Endodermal cell (in vitro differentiated cells): ENCODE measurements around the gene SLC52A3. TPM values are rescaled to one million over a fixed set of nuclear protein-coding genes. Genes with fewer than 3 reads are reported as not detected.

ENCODE experiments used
- DNase-seq: peaks from one replicate; pipeline ENCODE4 v3.0.0-alpha.2; 2017
- H3K27ac ChIP-seq: 2 replicates; pipeline ENCODE4 v1.5.1; 2013; ENCODE audit warnings: mild to moderate bottlenecking, low read depth, low read length, moderate library complexity
- H3K27me3 ChIP-seq: 2 replicates; pipeline ENCODE4 v1.6.1; 2013; ENCODE audit warnings: mild to moderate bottlenecking, low read length, moderate library complexity; ENCODE audit not compliant: insufficient read depth, control insufficient read depth, poor library complexity, severe bottlenecking
- H3K36me3 ChIP-seq: 2 replicates; pipeline ENCODE4 v1.7.0; 2013; ENCODE audit warnings: mild to moderate bottlenecking, low read length, moderate library complexity; ENCODE audit not compliant: control insufficient read depth, insufficient read depth
- H3K4me1 ChIP-seq: one replicate; pipeline ENCODE4 v1.7.0; 2013; ENCODE audit warnings: low read length; ENCODE audit not compliant: control insufficient read depth, insufficient read depth
- H3K4me3 ChIP-seq: 2 replicates; pipeline ENCODE4 v1.5.1; 2013; ENCODE audit warnings: mild to moderate bottlenecking, low read length, moderate library complexity
- H3K9ac ChIP-seq: 2 replicates; pipeline ENCODE4 v1.6.1; 2013; ENCODE audit warnings: mild to moderate bottlenecking, low read length, moderate library complexity; ENCODE audit not compliant: poor library complexity, severe bottlenecking; ENCODE audit errors: extremely low read depth
- H3K9me3 ChIP-seq: 2 replicates; pipeline ENCODE4 v1.6.1; 2013; ENCODE audit warnings: mild to moderate bottlenecking, low read length, moderate library complexity; ENCODE audit not compliant: control insufficient read depth
- H3K27ac Mint-ChIP-seq: 2 replicates; pipeline ENCODE4 v1.8.0; 2020; ENCODE audit warnings: mixed read lengths
- H3K27me3 Mint-ChIP-seq: 2 replicates; pipeline ENCODE4 v1.8.0; 2021; ENCODE audit warnings: mild to moderate bottlenecking, mixed read lengths; ENCODE audit not compliant: insufficient read depth
- H3K36me3 Mint-ChIP-seq: 2 replicates; pipeline ENCODE4 v1.8.0; 2020; ENCODE audit warnings: low read depth, mixed read lengths
- H3K4me1 Mint-ChIP-seq: 2 replicates; pipeline ENCODE4 v1.8.0; 2020; ENCODE audit warnings: mixed read lengths
- H3K4me3 Mint-ChIP-seq: 2 replicates; pipeline ENCODE4 v1.8.0; 2020; ENCODE audit warnings: mild to moderate bottlenecking, moderate library complexity, mixed read lengths
- H3K9me3 Mint-ChIP-seq: 2 replicates; pipeline ENCODE4 v1.8.0; 2020; ENCODE audit warnings: mild to moderate bottlenecking, mixed read lengths
- WGBS, 2 experiments: methylation state at CpG; one replicate each; pipeline versions ENCODE4 v1.1.5 to v1.1.7; 2013; ENCODE audit warnings: missing lambda C conversion rate in 2 of 2, mixed read lengths in 1 of 2; ENCODE audit not compliant: insufficient coverage in 1 of 2, insufficient read length in 1 of 2; 5-methylcytosine and 5-hydroxymethylcytosine counted together
- total RNA-seq, 2 donors: library from RNA; stranded (reverse); fragmentation: NEBNext Ultra II Directional in 1 of 2; extraction: Animal tissue kit (Norgen Biotek cat#: 25700) in 1 of 2; gene quantifications; 2 replicates in 1 of 2; 3 replicates in 1 of 2; pipeline ENCODE4 v1.2.1, GENCODE V29; 2021
- TF ChIP-seq, protein P1 (sequence below): fragments of 200-600 bp; sonication (generic); conservative IDR thresholded peaks from 2 replicates; pipeline ENCODE4 v1.5.0; 2021; ENCODE audit warnings: antibody characterized with exemption, mild to moderate bottlenecking

SLC52A3 gene
- total RNA-seq, 2 donors from 2014 or later: 3.1 to 5.7 TPM

DNA sequence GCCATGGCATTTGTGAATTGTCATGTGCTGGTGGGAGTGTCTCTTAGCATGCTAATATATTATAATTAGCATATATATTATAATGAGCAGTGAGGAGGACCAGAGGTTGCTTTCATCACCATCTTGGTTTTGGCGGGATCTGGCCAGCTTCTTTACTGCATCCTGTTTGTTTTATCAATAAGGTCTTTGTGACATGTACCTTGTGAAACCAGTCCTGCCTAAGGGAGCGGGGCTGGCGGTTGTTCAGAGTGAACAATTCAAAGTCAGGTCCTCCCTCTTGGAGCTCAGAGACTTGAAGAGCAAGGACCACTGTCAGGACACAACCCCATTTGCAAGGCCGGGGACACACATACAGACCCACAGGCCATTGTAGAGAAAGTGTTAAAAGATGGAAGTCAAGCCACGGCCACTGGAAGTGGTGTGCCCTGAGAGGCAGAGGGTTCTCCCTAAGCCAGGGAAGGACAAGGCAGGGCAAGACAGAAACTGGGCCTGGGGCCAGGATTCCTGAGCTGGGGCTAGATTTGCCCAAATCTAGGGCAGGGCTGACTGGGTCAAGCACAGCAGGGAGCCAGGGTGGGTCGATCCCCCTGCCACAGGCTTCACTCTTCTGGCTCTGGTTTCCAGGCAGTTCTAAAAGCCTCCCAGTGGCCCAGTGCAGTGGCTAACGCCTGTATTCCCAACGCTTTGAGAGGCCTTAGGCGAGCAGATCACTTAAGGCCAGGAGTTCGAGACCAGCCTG lies 14.2 kb downstream of the SLC52A3 start:
- DNase-seq: no peak
- H3K9ac ChIP-seq: no peak overlapping the region
- H3K9me3 ChIP-seq: peaks cover 4% of the 10 kb centered on the region
- Mint-ChIP-seq H3K4me1 (no peaks in the 10 kb centered on the region), H3K9me3 (no peaks in the 10 kb centered on the region), H3K27ac (no peak overlapping the region), H3K4me3 (no peak overlapping the region), H3K27me3 (peaks cover 14% of the 10 kb centered on the region), H3K36me3 (no peaks in the 10 kb centered on the region)
- H3K27me3 ChIP-seq: peaks cover 7% of the 10 kb centered on the region
- WGBS, 2 experiments: 86 to 89% methylated on average over 8 to 10 of the region's 10 CpGs
- H3K4me3 ChIP-seq: no peak overlapping the region
- no peaks in the 10 kb centered on the region for H3K4me1 ChIP-seq
- H3K27ac ChIP-seq: no peak overlapping the region
- TF ChIP-seq, protein P1, sequence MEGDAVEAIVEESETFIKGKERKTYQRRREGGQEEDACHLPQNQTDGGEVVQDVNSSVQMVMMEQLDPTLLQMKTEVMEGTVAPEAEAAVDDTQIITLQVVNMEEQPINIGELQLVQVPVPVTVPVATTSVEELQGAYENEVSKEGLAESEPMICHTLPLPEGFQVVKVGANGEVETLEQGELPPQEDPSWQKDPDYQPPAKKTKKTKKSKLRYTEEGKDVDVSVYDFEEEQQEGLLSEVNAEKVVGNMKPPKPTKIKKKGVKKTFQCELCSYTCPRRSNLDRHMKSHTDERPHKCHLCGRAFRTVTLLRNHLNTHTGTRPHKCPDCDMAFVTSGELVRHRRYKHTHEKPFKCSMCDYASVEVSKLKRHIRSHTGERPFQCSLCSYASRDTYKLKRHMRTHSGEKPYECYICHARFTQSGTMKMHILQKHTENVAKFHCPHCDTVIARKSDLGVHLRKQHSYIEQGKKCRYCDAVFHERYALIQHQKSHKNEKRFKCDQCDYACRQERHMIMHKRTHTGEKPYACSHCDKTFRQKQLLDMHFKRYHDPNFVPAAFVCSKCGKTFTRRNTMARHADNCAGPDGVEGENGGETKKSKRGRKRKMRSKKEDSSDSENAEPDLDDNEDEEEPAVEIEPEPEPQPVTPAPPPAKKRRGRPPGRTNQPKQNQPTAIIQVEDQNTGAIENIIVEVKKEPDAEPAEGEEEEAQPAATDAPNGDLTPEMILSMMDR: no peak
- H3K36me3 ChIP-seq: no peaks in the 10 kb centered on the region

DNA sequence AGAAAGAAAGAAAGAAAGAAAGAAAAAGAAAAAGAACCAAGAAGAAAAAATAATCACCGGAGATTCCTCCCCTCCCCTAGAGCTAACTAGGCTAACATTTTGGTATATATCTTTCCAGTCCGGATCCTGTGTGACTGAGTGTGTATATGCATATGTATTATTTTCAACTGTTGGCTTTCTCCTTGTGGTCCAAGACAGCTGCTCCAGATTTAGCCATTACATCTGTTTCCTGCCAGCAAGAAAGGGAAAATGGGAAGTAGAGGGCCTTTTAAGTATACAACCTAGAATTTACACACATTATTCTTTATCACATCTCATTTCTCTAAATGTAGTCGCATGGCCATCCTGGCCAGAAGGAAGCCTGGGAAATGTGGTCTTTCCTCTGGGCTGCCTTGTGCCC lies 15.2 kb downstream of the SLC52A3 start:
- no peak overlapping the region for H3K9ac ChIP-seq
- Mint-ChIP-seq H3K4me1 (no peaks in the 10 kb centered on the region), H3K27ac (no peak overlapping the region), H3K27me3 (peaks cover 5% of the 10 kb centered on the region), H3K9me3 (no peaks in the 10 kb centered on the region), H3K36me3 (no peaks in the 10 kb centered on the region), H3K4me3 (no peak overlapping the region)
- H3K27me3 ChIP-seq: peaks cover 7% of the 10 kb centered on the region
- H3K4me3 ChIP-seq: no peak overlapping the region
- peaks cover 4% of the 10 kb centered on the region for H3K9me3 ChIP-seq
- TF ChIP-seq, protein P1: no peak
- no peak overlapping the region for H3K27ac ChIP-seq
- H3K36me3 ChIP-seq: no peaks in the 10 kb centered on the region
- no peak for DNase-seq
- no peaks in the 10 kb centered on the region for H3K4me1 ChIP-seq
- 100% methylated on average over 1 to 2 of the region's 3 CpGs for WGBS, 2 experiments

DNA sequence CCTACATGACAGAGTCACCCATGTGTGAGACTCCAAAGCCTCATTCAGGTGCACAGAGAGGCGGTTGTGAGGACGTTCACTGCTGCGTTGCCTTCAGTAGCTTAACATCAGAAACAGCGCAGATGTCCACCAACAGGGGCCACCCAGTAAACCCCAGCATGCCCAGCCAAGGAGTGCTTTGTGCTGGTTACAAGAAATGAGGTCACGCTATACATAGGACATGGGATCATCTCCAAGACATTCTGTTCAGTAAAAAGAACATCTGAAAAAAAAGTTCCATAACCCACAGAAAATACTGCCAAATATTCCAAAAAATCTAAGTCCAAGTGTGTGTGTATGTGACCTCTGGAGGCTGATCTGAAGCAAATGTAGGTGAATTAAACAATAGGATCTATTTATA lies 16.0 kb downstream of the SLC52A3 start:
- Histone ChIP-seq H3K27me3 (peaks cover 1% of the 10 kb centered on the region), H3K9me3 (peaks cover 4% of the 10 kb centered on the region), H3K36me3 (no peaks in the 10 kb centered on the region), H3K9ac (no peak overlapping the region), H3K4me1 (no peaks in the 10 kb centered on the region), H3K4me3 (no peak overlapping the region), H3K27ac (no peak overlapping the region)
- TF ChIP-seq, protein P1: no peak
- WGBS, 2 experiments: 78 to 94% methylated on average over 5 of the region's 5 CpGs
- Mint-ChIP-seq H3K4me3 (no peak overlapping the region), H3K36me3 (no peaks in the 10 kb centered on the region), H3K4me1 (no peaks in the 10 kb centered on the region), H3K9me3 (peaks cover 5% of the 10 kb centered on the region), H3K27ac (no peak overlapping the region), H3K27me3 (peaks cover 5% of the 10 kb centered on the region)
- no peak for DNase-seq
